ENCODE data around the gene KCNE4.

KCNE4 gene

GRCh38 chr2:223034221-223034975 lies 17.6 kb upstream of the KCNE4 start:
- Histone ChIP-seq H3K36me3 (ENCODE audit: control insufficient read depth, low read length) (no peaks in the 10 kb centered on the region), H3K27ac (ENCODE audit: low read depth, low read length) (no peak overlapping the region), H3K9me2 (replicated peaks; ENCODE audit: control insufficient read depth, low read length) (no peaks in the 10 kb centered on the region), H4K20me1 (ENCODE audit: control insufficient read depth, insufficient read depth, low read depth, low read length) (no peaks in the 10 kb centered on the region), H3K4me1 (ENCODE audit: control insufficient read depth, low read length) (no peaks in the 10 kb centered on the region), H3K4me3 (ENCODE audit: low read length) (no peak overlapping the region), H3F3A (ENCODE audit: control insufficient read depth, insufficient read depth) (no peaks in the 10 kb centered on the region), H3K79me2 (ENCODE audit: control insufficient read depth, low read length) (no peaks in the 10 kb centered on the region), H3K4me2 (ENCODE audit: low read length) (no peak overlapping the region), H3K9me3 (ENCODE audit: control insufficient read depth, insufficient read depth, low read length) (no peaks in the 10 kb centered on the region), H3K27me3 (ENCODE audit: control insufficient read depth, low read length) (no peaks in the 10 kb centered on the region)
- no peak for TF ChIP-seq EZH2phosphoT487 (IDR thresholded peaks at IDR 0.05; ENCODE audit: borderline replicate concordance, low read length)
- no peak for TF ChIP-seq CTCF (IDR thresholded peaks at IDR 0.05; ENCODE audit: low read depth, low read length, poor library complexity, severe bottlenecking)

- no peak overlapping the region for H3K27ac ChIP-seq (ENCODE audit: low read depth, low read length)
- no peaks in the 10 kb centered on the region for H3F3A ChIP-seq (ENCODE audit: control insufficient read depth, insufficient read depth)
- H3K36me3 ChIP-seq (ENCODE audit: control insufficient read depth, low read length): no peaks in the 10 kb centered on the region
- no peak for TF ChIP-seq CTCF (IDR thresholded peaks at IDR 0.05; ENCODE audit: low read depth, low read length, poor library complexity, severe bottlenecking)
- TF ChIP-seq EZH2phosphoT487 (IDR thresholded peaks at IDR 0.05; ENCODE audit: borderline replicate concordance, low read length): no peak
- H3K4me1 ChIP-seq (ENCODE audit: control insufficient read depth, low read length): no peaks in the 10 kb centered on the region
- H4K20me1 ChIP-seq (ENCODE audit: control insufficient read depth, insufficient read depth, low read depth, low read length): no peaks in the 10 kb centered on the region
- no peak overlapping the region for H3K4me2 ChIP-seq (ENCODE audit: low read length)
- no peaks in the 10 kb centered on the region for H3K79me2 ChIP-seq (ENCODE audit: control insufficient read depth, low read length)
- no peaks in the 10 kb centered on the region for H3K9me2 ChIP-seq (replicated peaks; ENCODE audit: control insufficient read depth, low read length)
- H3K4me3 ChIP-seq (ENCODE audit: low read length): no peak overlapping the region
- no peaks in the 10 kb centered on the region for H3K9me3 ChIP-seq (ENCODE audit: control insufficient read depth, insufficient read depth, low read length)
- H3K27me3 ChIP-seq (ENCODE audit: control insufficient read depth, low read length): no peaks in the 10 kb centered on the region
Observed at GRCh38 chr2:223036790-223037444, 15.1 kb upstream of the KCNE4 start.

GRCh38 chr2:223037445-223037800 lies 14.6 kb upstream of the KCNE4 start:
- no peaks in the 10 kb centered on the region for H3K27me3 ChIP-seq (ENCODE audit: control insufficient read depth, low read length)
- H3K9me2 ChIP-seq (replicated peaks; ENCODE audit: control insufficient read depth, low read length): no peaks in the 10 kb centered on the region
- no peaks in the 10 kb centered on the region for H3K4me1 ChIP-seq (ENCODE audit: control insufficient read depth, low read length)
- H3F3A ChIP-seq (ENCODE audit: control insufficient read depth, insufficient read depth): no peaks in the 10 kb centered on the region
- H3K79me2 ChIP-seq (ENCODE audit: control insufficient read depth, low read length): no peaks in the 10 kb centered on the region
- no peaks in the 10 kb centered on the region for H4K20me1 ChIP-seq (ENCODE audit: control insufficient read depth, insufficient read depth, low read depth, low read length)
- H3K27ac ChIP-seq (ENCODE audit: low read depth, low read length): no peak overlapping the region
- H3K4me2 ChIP-seq (ENCODE audit: low read length): no peak overlapping the region
- H3K36me3 ChIP-seq (ENCODE audit: control insufficient read depth, low read length): no peaks in the 10 kb centered on the region
- H3K4me3 ChIP-seq (ENCODE audit: low read length): no peak overlapping the region
- H3K9me3 ChIP-seq (ENCODE audit: control insufficient read depth, insufficient read depth, low read length): no peaks in the 10 kb centered on the region
- no peak for TF ChIP-seq EZH2phosphoT487 (IDR thresholded peaks at IDR 0.05; ENCODE audit: borderline replicate concordance, low read length)
- no peak for TF ChIP-seq CTCF (IDR thresholded peaks at IDR 0.05; ENCODE audit: low read depth, low read length, poor library complexity, severe bottlenecking)
